Suppressor macrophage (primary cell): ENCODE measurements around the gene EXOC3.
A peak's percentile ranks its signal among the peaks of the same experiment; 100 is the strongest.

Source experiments
- DNase-seq, 4 experiments: peaks; one replicate each; pipeline ENCODE4 v3.0.0-alpha.2; 2020 to 2022

The EXOC3 gene

DNA sequence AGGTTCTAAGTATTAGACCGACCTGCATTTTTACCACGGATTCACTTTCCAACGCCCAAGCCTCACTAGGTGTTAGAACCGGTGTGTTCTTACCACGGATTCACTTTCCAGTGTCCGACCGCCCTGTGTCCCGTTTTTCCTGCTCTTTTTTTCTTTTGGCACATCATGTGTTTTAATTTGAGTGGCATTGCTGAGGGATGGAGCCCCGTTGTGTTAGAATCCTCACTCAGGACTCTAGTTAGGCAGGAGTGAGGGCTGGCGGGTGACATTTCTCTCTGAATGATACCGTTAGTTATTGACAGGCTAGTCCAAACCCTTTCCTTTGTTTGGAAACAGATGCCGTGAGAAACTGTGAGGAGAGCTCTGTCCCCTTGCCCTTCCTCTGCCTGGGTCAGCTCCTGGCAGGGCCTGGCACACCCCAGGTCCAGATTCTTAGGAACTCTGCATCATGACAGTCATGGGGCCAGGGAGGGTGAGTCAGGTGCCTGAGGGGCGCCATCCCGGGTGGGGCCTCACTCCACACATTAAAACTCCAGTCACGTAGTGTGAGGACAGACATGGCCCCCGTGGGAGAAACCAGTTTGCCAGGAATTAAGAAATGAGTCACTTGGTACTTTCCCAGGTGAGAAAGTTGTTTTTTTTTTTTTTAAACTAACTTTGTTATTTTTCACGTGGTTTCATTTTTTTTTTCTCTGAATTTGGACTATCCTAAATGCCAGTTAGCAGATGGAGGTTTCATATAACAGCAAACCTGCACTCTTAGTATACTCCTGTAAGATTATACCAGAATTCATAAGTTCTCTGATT, 15.8 kb downstream of the EXOC3 start:
- DNase-seq: peak in 1 of 4 experiments; percentile 2

GRCh38 chr5:459562-460272, 16.7 kb downstream of the EXOC3 start:
- DNase-seq: peak in 1 of 4 experiments; percentile 1

DNA sequence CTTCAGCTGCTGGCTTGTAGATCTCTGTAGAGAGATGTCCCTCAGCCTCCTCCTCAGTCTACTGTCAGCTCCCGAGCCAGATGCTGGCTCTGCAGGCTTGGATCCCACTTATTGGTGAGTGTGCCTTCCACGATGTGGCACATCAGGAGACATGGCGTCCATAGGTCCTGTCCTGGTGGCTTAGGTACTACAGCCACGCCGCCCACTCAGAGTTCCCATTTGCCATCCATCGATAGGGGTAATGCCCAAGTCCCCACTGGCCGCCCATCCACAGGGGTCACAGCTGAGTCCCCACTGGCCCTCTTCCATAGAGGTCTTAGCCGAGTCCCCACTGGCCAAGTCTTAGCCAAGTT, 17.3 kb downstream of the EXOC3 start:
- peak in 1 of 4 experiments; percentile 1 for DNase-seq

DNA sequence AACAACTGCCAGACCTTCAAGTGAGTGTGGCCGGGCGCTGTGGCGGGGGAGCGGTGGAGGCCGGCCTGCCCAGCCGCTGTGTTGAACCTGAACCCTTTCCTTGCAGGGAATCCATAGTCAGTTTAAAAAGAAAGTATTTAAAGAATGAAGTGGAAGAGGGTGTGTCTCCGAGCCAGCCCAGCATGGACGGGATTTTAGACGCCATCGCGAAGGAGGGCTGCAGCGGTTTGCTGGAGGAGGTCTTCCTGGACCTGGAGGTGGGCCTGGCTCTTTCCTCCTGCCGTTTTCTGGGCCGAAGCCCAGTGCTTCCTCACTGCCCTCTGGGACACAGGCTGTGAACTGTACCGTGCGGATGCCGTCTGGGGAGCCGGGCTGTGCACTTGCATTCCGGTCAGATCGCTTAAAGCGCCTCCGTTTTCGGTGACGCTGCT, 19.1 kb downstream of the EXOC3 start:
- DNase-seq: no peak

DNA sequence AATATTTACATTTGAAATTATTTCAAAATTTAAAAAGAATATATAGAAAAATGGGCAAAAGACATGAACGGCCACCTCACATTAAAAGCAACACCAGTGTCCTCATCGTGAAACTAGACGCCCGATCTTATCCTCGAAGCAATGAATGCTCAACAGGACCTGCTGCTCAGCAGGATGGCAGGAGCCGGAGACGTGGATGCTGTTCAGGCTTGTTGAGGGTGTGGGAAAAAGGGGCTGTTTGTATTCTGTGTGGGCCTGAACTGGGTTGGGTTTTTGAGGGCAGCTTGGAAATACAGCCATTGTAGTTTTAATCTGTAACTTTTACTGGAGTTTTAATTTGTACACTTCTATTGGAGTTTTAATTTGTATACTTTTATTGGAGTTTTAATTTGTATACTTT, 20.3 kb downstream of the EXOC3 start:
- DNase-seq: no peak

GRCh38 chr5:463952-464351, 21.0 kb downstream of the EXOC3 start:
- DNase-seq: peak; percentile 68 to 85 (median 76)

GRCh38 chr5:464446-464842, 21.5 kb downstream of the EXOC3 start:
- peak in 1 of 4 experiments; percentile 1 for DNase-seq

- peak in 1 of 4 experiments; percentile 1 for DNase-seq
Measured at GRCh38 chr5:464843-465590, 22.0 kb downstream of the EXOC3 start.

- DNase-seq: peak in 1 of 4 experiments; percentile 1
Measured at GRCh38 chr5:465591-466403, 22.8 kb downstream of the EXOC3 start.

- peak in 1 of 4 experiments; percentile 2 for DNase-seq
Measured at GRCh38 chr5:466661-467310, 23.8 kb downstream of the EXOC3 start.

GRCh38 chr5:468401-468800, 25.4 kb downstream of the EXOC3 start:
- DNase-seq: no peak

GRCh38 chr5:469752-470483, 26.9 kb downstream of the EXOC3 start:
- DNase-seq: peak in 1 of 4 experiments; percentile 2

DNA sequence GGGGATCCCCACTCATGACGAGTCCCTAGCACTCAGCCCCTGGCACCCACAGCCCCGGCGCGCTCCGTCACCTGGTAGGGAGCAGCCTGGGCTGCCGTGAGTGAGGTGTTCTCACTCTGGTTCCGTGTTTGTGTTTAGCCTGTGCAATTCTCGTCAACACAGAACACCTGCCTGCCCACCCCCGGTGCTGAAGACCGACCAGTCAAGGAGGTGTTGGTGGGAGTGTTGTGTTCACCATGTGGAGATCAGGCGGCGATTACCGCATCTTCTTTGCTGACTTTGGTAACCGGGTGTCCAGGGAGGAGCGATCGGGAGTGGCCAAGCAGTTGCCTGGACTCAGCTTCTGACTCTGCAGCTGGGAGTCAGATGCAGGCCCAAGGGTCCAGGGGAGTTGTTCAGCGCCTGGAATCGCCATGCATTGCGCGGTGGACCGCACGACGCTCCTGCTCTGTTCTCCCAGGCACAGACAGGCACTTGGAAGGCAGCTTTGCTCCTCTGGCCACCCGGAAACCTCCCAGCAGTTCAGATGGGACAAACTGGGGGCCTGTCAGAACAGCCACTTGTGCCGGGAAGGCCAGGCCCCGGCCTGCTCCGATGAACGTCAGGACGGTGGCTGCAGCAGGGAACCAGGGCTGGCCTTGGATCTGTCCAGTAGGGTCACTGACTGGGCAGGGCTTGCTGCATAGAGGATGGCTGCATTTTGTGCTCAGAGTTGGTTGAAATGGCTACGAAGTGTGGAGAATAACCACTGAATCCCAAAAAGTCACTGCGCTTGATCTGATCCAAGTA, 28.2 kb downstream of the EXOC3 start:
- peak in 1 of 4 experiments; percentile 2 for DNase-seq

- peak in 3 of 4 experiments; percentile 26 to 50 (median 38) for DNase-seq
Measured at GRCh38 chr5:471750-472058, 28.7 kb downstream of the EXOC3 start.

DNA sequence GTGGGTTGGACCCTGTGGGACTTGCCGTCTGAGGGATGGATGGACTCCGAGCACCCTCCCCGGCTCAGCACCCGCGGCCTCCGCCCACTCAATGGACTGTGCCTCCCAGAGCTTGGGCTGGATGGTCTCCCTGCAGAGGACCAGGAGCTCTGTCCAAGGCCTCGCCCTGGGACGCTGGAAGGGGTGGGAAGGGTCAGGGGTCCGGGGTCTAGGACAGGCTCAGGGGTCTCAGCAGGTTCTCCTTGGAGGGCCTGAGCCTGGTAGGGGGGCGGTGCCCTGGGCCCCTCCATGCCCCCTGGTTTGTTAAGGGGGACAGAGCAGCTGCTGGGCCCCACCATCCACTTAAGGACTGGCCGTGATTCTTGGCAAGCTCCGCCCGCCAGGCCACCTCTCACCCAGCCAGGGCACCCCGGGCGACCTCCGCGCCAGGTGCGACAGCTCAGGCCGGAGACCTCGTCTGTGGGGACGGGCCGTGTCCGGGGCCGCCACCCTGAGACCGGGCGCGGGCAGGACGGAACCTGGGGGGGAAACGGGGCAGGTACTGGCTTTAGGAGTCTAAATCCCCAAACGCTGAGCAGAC, 29.2 kb downstream of the EXOC3 start:
- peak in 2 of 4 experiments; percentile 28 to 32 for DNase-seq

DNA sequence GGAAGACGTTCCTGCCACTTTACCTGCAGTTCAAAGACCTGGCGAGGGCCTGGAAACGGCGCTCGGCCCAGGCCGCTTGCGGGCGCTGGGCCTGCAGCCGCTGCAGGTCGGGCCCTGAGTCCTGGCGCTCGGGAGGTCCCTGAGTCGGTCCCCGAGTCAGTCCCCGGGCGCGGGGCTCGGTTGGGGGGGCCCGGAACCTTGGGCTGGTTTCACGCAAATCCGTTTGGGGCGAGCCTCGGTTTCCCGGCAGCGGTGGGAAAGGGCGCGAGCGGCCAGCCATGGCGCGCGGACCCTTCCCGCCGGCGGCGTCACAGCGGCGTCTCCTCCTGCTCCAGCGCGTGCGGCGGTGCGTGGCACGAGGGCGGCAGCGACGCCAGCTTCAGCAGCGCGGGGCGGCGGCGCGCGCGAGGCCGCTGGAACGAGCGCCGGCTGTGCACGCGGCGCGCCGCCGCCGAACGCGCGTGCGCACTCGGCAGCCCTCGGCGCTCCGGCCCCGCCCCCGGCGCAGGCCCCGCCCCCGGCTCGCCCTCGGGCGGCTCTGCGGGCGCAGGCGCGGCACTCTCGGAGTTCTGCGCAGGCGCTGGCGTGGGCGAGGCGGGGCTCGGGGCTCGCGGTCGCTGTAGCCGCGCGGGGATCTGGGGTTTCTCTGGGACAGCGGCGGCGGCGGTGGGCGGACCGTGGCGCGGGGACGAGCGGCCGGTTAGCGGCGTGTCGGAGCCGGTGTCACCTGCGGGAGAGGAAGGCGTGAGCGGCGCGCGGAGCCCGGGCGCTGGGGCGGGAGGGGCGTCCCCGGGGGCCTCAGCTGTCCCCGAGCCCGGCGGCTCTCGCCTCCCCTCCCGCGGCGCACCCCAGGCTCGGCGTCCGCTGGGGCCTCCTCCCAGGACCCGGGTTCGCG, 29.9 kb downstream of the EXOC3 start:
- DNase-seq: peak; percentile 94 to 98 (median 96)

DNA sequence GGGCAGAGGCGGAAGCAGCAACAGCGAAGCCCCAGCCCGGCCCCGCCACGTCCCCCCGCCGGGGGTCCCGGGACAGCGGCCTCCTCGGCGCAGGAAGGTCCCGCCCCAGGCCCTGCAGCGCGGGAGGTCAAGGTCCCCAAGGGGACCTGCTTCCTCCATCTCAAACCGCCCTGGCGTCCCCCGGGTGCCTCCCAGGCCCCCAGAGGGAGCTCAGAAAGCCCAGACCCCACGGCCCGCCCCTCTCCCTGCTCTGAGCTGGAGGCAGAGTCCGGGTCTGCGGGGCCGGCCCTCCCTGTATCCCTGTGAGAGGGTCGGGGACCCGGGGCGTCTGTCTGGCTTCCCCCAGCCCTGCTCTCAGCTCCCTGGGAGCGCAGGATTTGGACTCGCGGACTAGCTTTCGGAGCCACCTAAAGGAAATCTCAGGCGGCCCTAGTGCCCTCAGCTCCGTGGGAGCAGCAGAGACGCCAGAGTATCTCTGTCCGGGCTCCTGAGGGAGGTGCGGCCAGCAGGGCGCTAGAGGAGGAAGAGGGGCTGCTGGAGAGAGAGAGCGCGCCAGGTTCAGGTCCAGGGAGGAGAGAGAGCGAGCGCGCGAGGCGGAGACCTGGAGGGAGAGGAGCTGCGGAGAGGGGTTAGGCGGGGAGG, 30.7 kb downstream of the EXOC3 start:
- peak; percentile 23 to 61 (median 50) for DNase-seq

DNA sequence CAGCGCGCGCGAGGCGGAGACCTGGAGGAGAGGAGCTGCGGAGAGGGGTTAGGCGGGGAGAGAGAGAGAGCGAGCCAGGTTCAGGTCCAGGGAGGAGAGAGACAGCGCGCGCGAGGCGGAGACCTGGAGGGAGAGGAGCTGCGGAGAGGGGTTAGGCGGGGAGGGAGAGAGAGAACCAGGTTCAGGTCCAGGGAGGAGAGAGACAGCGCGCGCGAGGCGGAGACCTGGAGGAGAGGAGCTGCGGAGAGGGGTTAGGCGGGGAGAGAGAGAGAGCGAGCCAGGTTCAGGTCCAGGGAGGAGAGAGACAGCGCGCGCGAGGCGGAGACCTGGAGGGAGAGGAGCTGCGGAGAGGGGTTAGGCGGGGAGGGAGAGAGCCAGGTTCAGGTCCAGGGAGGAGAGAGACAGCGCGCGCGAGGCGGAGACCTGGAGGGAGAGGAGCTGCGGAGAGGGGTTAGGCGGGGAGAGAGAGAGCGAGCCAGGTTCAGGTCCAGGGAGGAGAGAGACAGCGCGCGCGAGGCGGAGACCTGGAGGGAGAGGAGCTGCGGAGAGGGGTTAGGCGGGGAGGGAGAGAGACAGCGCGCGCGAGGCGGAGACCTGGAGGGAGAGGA, 31.4 kb downstream of the EXOC3 start:
- DNase-seq: peak in 1 of 4 experiments; percentile 0
